ENCODE data around the gene PRR36. TPM values are rescaled to one million over a fixed set of nuclear protein-coding genes. Genes with fewer than 3 reads are reported as not detected.

The PRR36 gene
- total RNA-seq, 1 donor from 2014 or later = 0.92 TPM

DNA sequence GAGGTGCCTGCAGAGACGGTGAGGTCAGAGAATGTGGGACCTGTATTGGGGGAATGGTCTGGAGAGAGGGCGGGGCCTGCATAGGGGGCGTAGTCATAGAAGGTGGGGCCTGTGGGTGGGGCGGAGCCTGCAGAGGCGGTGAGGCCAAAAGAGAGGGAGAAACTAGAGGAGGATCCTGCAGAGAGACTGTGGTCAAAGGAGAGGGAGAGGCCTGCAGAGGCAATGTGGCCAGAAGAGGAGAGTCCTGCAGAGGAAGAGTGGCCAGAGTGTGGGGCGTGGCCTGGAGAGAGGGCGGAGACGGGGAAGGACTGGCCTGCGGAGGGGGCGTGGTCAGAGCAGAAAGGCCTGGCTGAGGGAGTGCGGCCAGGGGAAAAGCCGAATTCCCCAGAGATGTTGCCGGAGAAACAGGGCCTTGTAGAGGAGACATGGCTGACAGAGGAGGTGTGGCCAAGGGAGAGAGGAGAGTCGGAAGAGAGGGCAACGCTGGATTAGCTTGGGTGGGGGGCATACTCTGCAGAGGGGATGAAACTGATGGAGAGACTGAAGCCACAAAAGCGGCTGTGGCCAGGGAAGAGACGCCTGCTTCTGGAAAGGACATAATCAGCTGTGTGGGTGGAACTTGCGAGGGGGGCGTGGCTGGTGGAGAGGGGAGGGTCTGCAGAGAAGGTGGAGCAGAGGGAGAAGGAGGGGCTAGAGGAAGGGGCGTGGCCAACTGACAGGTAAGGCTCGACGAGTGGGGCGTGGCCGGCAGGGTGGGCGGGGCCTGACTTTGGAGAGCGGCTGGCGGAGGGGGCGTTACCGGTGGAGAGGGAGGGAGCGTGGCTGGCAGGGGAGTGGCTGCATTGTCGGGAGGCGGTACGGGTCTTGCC lies 2.5 kb downstream of the PRR36 start:
- peak; percentile 88 for DNase-seq

DNA sequence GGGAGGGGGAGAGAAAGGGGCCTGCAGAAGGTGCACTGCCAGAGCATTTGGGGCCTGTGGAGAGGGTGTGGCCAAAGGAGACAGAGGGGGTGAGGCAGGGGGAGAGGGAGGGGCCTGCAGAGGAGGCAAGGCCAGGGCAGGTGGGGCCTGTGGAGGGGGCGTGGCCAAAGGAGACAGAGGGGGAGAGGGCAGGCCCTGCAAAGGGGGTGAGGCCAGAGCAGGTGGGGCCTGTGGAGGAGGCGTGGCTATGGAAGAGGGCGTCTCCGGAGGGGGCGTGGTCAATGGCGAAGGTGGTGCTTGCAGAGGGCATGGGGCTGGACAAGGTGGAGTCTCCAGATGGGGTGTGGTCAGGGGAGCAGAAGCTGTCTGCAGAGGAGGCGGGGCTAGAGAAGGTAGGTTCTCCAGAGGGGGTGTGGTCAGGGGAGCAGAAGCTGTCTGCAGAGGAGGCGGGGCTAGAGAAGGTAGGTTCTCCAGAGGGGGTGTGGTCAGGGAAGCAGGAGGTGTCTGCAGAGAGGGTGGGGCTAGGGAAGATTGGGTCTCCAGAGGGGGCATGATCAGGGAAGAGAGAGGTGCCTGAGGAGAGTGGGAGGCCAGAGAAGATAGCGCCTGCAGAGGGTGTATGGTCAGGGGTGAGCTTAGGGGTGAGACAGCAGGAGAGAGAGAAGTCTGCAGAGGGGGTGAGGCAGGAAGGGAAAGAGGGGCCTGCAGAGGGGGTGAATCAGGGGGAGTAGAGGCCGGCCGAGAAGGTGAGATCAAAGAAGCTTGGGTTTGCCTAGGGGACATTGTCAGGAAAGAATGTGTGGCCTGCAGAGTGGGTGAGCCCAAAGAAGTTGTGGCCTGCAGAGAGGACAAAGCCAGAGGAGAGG lies 3.4 kb downstream of the PRR36 start:
- DNase-seq = peak; percentile 76

DNA sequence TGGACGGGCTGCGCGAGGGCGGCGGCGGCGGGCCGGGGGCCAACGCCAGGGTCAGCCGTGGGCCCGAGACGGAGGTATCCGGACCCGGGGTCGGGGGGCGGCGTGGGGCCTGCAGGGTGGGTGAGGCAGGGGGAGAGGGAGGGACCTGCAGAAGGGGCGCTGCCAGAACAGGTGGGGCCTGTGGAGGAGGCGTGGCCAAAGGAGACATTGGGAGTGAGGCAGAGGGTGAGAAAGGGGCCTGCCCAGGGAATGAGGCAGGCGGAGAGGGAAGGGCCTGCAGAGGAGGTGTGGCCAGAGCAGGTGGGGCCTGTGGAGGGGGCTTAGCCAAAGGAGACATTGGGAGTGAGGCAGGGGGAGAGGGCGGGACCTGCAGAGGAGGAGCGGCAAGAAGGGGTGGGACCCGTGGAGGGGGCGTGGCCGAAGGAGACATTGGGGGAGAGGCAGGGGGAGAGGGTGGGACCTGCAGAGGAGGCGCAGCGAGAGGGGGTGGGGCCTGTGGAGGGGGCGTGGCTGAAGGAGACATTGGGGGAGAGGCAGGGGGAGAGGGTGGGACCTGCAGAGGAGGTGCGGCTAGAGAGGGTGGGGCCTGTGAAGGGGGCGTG lies 4.2 kb downstream of the PRR36 start:
- peak; percentile 77 for DNase-seq

DNA sequence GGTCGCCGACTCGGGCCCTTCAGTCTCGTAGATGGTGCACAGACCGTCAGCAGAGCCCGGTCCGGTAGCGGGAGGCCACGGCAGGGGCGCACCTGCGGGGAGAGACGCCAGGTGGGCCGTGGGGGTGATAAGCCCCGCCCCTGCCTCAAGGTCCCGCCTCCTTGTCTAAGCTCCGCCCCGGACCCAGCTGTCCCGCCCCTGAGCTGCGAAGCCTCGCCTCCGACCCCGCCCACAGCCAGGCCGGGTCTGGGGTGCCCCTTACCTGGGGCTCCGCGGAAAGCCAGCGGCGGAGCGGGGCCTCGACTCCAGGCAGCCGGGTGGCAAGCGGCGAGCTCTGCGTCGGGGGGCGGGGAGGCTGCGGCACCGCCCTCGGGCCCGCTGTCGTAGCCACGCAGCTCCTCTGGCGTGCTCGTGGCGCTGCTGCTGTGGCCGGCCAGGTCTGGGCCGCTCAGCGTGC lies 4.7 kb downstream of the PRR36 start:
- peak; percentile 77 for DNase-seq

DNA sequence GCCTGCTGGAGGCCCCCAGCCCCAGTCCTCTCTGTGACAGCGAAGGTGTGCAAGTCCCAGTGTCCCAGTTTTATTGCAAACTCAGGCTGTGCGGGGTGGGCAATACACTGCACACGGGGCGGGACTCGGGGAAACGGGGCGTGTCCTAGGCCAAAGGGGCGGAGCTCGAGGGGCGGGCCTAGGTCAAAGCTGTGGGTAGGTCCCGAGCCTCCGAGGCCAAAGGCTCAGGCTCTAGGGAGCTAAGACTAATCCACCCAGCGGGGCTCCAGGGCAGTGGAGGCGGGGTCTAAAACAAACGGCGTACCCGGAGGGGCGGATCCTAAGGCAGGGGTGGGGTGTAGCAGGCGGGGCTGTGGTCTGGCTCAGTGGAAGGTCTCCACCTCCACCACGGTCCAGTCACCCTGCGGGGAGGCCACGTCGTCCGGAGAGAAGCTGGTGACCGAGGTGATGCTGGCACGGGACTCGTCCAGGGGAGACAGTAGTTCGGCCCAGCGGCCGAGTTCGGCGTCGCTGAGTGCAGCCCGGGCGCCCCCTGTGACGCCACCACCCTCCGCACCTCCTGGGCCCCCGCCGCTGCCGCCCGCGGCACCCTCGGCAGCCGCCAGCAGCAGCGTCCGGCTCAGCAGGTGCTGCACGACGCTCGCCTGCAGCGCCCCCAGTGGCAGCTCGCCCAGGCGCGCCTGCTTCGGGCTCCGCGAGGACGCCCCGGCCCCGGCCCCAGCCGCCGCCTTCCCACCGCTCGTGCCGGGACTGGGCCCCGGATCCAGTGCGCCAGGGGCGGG lies 5.3 kb downstream of the PRR36 start:
- peak; percentile 90 for DNase-seq

DNA sequence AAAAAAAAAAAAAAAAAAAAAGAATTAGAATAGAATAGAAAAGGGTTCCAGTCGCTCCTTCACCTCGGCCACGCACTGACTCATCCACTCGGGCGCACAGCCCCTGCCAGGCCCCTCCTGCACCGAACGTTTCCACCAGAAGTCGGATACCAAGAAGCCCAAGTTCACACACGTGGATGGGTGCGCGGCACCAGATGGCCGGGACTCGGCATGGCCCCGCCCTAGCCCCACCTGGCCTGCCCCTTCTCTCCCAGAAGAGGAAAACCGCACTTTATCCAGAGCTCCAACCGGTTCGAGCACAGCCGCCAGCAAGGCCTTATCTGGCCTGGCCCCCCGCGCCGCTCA lies 5.9 kb downstream of the PRR36 start:
- no peak for DNase-seq

DNA sequence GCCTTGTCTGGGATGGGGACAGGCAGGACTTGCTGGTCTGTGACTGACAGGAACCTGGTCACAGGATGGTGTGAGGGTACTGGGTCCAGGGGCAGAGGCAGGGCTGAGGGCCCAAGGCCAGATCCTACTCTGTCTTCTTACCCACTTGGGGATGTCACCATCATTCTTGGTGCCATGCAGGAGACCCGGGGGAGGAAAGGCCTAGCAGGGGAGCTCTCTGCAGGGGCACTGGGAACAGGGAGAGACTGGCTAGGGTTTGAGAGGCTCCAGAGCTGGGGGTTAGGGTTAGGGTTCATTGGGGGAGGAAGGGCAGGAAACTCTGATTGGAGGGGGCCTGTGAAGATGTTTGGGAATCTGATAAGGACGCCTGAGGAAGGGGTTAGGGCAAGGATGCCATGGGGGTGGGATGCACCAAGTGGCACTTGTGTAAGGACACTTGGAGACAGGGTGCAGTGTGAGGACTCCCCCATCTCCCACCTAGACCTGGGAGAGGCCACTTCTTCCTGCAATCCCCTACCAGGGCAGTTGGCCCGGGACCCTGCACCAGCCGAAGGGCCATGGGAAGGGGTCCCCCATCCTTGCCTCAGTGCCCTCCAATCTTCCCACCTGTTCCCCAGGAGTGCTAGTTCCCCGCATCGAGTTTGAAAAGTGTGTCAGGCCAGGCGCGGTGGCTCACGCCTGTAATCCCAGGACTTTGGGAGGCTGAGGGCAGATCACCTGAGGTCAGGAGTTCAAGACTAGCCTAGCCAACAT lies 6.9 kb downstream of the PRR36 start:
- no peak for DNase-seq

DNA sequence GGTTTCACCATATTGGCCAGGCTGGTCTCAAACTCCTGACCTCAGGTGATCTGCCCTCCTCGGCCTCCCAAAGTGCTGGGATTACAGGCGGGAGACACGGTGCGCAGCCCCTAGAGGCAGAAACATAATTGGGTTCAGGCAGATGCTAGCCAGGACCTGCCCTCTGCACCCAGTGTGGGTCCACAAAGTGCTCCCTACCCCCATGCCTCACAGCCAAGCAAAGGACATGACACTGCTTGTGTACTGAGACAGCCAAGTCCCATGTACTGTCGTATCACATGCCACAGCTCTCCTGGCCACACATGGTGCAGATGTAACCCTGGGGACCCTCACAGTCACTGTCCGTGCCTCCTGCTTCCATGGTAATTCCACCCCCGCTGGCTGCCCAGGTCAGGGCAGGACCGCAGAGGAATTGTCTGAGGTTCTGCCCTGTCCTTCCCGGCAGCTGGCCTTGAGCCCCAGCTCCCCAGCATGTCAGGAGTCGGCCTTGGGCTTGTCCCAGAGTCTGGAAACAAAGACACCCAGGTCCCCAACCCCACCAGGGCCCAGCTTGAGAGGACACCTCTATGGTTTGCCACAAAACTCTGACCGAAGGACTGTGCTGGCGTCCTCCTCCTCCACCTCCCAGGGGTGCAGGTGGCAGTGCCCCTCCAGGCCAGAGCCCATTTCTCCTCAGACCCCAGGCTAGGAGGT lies 7.6 kb downstream of the PRR36 start:
- no peak for DNase-seq

DNA sequence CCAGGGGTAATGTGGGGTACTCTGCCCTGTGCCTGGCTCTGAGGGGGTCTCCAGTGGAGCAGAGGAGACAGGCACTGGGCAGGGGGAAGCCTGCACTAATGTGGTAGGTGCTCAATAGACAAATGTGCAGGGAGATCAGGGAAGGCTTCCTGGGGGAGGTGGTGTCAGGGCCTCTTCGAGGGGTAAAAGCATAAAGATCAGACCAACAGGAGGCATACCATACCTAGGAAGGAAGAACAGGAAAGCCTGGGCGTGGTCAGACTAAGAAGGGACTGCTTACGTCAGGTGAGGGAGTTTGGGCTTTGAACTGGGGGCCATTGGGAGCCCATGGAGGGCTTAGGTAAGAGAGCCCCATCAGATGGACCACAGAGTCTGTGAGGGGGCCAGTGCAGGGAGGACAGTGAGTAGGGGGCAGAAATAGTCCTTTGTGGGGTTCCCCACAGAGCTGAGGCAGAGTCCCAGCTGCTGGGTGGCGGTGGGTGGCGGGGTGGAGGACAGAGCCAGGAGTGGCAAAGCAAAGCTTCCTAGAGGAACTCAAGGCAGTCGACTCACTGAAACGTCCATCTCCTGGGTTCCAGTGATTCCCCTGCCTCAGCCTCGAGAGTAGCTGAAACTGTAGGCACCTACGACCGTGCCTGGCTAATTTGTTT lies 8.8 kb downstream of the PRR36 start:
- no peak for DNase-seq

DNA sequence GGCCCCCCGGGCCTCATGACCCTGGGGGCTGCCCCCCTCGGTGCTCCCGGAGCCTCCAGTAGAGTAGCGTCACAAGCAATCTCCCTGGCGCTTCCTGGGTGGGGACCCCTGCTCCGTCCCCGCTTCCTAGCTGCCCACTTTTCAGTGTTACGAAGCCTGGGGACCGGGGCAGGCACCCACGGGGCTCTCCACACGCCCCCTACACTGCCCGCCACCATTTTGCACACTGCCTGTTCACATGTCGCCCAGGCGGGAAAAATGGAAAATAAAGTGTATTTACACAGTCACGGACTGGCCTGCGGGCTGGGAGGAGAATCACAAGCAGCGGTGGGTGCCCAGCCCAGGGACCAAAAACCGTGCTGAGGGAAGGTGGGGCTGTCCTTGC lies 9.5 kb downstream of the PRR36 start:
- no peak for DNase-seq

DNA sequence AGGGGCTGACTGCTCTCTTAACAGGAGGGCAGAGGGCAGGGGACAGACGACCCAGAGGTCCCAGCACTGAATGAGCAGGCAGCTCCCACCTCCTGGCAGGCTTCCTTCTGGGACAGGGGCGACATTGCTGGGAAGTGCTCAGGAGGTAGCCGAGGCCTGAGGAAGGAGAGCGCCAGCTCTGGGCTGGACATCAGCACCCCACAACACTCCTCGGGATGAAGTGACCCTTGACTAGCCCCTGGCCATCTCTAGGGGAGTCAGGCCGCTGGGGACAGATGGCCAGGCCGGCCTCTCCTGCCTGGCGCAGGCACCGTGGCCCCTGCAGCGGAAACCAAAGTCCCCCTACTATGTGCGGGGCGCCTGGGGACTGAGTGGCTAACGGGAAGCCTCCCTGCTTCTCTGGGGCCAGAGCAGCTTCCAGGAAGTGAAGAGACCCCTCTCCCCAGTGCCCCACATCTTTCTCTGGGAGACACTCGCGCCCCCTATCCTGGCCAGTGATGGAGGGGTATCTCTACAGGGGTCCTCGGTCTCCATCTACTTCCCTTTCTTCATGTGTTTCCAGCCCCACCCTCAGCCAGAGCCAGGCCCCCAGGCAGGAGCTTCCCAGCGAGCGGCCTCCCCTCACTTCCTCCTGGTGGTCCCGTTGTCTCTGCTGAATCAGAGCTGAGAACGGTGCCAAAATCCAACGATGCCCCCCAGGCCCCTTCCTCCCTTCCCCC lies 10.1 kb downstream of the PRR36 start:
- DNase-seq = no peak

DNA sequence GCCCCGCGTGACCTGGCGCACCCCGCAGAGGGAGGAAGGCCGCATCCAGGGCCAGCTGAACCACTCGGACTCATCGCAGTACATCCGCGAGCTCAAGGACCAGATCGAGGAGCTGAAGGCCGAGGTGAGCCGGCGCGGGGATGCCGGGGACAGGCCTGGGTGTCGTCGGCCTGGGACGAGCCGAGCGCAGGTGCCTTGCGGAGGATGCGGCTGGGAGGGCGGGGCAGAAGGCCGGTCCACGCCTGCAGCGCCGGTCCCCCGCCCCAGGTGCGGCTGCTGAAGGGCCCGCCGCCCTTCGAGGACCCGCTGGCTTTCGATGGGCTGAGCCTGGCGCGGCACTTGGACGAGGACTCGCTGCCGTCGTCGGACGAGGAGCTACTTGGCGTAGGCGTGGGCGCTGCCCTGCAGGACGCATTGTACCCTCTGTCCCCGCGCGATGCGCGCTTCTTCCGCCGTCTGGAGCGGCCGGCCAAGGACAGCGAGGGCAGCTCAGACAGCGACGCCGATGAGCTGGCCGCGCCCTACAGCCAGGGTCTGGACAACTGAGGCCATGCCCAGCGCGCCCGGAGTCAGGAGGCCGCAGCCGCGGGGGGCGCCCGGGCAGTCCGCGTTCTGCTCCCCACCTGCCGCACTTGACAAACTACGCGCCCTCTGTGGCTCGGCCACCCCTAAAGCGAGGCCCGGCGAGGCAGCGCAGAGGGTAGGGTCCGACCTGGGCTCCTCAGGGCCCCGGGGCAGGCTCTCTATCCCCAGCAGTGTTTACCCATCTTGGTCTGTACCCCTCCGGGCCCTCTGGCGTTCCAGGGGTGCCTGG lies 10.8 kb downstream of the PRR36 start:
- no peak for DNase-seq

DNA sequence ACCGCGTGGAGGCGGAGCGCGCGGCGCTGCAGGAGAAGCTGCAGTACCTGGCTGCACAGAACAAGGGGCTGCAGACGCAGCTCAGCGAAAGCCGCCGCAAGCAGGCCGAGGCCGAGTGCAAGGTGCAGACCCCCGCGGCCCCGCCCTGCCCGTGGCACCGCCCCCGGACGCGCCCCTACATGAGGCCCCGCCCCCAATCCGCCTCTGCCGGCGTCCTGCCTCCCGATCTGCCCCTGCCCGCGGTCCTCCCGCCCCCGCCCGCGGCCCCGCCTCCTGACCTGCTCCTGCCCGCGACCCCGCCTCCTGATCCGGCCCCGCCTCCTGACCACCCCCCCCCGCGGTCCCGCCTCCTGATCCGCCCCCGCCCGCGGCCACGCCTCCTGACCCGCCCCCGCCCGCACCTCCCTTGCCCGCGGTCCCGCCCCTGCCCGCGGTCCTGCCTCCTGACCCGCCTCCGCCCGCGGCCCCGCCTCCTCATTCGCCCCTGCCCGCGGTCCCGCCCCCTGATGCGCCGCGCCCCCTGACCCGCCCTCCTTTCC lies 11.7 kb downstream of the PRR36 start:
- DNase-seq = peak; percentile 77

DNA sequence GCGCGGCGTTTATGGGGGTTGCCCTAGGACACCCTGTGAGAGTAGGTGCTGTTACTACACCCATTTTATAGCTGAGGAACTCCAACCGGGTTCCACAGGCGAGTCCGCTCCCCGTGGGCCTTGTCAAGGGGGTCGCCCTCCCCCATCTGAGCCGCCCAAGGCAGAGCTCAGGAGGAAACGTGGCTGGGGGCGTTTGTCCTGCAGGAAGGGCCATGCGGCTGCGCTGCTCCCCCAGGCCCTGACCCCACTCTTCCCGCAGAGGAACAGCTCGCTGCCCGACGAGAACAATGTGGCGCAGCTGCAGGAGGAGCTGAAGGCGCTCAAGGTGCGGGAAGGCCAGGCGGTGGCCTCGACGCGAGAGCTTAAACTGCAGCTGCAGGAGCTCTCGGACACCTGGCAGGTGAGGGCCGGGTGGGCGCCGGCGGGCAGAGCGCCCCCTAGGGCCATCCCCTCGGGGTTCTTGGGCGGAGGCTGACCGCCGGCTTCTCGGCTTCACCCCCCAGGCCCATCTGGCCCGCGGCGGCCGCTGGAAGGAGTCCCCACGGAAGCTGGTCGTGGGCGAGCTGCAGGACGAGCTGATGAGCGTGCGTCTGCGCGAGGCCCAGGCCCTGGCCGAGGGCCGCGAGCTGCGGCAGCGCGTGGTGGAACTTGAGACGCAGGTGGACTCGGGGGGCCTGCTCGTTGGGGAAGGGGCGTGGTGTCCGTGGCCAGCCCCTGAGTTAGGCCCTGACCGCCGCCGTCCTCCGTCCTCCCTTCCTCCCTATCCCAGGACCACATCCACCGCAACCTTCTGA lies 12.4 kb downstream of the PRR36 start:
- DNase-seq = no peak

DNA sequence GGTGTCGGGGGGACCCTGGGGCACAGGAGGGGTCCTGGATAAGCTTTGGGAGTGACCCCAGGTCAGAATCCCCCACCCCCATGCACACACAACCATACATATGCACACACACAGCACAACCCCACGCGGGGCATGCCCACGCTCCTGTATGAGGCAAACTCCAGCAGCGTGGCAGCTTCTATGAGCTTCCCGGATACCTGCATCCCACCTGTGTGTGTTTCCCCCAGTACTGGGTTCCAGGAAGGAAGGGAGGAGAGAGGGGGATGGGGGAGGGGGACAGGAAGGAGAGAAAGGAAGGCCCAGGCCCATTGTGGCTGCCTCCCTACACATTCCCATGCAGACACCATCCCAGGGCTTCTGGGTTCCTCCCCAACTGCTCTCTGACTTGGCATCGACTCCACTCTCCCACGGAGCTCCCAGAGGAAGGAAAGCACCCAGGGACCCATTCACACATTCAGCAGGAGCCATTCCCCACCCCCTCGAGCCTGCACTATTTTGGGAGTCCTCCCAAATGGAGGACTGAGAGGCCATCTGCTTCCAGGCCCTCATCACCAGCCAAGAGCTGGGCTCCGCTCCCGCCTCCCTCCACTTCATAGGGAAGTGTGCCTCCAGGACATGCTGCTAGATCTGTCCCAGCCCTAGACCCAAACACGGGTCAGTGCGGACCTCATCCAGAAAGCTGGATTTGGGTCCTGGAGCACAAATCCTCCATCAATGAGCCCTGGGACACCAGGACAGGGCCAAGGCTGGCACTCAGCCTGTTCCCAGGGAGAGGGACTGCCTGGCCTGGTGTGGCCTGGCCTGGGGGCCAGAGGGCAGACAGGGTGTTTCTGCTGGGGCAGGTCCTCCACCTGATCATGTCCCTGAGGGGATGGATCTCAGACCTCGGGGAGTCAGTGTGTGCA lies 13.2 kb downstream of the PRR36 start:
- DNase-seq = no peak
